AG08396 (cell line): Measurements from ENCODE around the gene STARD13.

Experiments used
- DNase-seq: peaks from one replicate; pipeline ENCODE4 v3.0.0; 2012; ENCODE audit warnings: low spot score, mixed read lengths

The STARD13 gene

GRCh38 chr13:33285420-33286124, at the start of gene STARD13:
Gene STARD13 (minus strand): TSS chr13:33285755. CDS start chr13:33285638, 117 bp downstream.
- peak; percentile 95 for DNase-seq

- no peak for DNase-seq
Measured at GRCh38 chr13:33334831-33335230, 49.3 kb upstream of the STARD13 start.

GRCh38 chr13:33331962-33332361, 46.4 kb upstream of the STARD13 start:
- DNase-seq, result no peak

GRCh38 chr13:33330483-33330882, 44.9 kb upstream of the STARD13 start:
- no peak for DNase-seq

GRCh38 chr13:33328701-33329100, 43.1 kb upstream of the STARD13 start:
- no peak for DNase-seq

GRCh38 chr13:33326723-33327122, 41.2 kb upstream of the STARD13 start:
- DNase-seq, result no peak

- DNase-seq, result no peak
Measured at GRCh38 chr13:33326246-33326645, 40.7 kb upstream of the STARD13 start.

- DNase-seq, result peak; percentile 20
Measured at GRCh38 chr13:33323801-33324510, 38.4 kb upstream of the STARD13 start.

- DNase-seq, result no peak
Measured at GRCh38 chr13:33322965-33323668, 37.6 kb upstream of the STARD13 start.

GRCh38 chr13:33322543-33322809, 36.9 kb upstream of the STARD13 start:
- DNase-seq, result peak; percentile 28

- no peak for DNase-seq
Measured at GRCh38 chr13:33321686-33322542, 36.4 kb upstream of the STARD13 start.

GRCh38 chr13:33319859-33320258, 34.3 kb upstream of the STARD13 start:
- no peak for DNase-seq

- no peak for DNase-seq
Measured at GRCh38 chr13:33318744-33319143, 33.2 kb upstream of the STARD13 start.

- DNase-seq, result no peak
Measured at GRCh38 chr13:33318037-33318436, 32.5 kb upstream of the STARD13 start.

GRCh38 chr13:33316890-33317289, 31.3 kb upstream of the STARD13 start:
- DNase-seq, result no peak

GRCh38 chr13:33313504-33313903, 27.9 kb upstream of the STARD13 start:
- no peak for DNase-seq

- DNase-seq, result no peak
Measured at GRCh38 chr13:33312861-33313212, 27.3 kb upstream of the STARD13 start.

GRCh38 chr13:33312150-33312860, 26.8 kb upstream of the STARD13 start:
- DNase-seq, result no peak

- no peak for DNase-seq
Measured at GRCh38 chr13:33311040-33311439, 25.5 kb upstream of the STARD13 start.

GRCh38 chr13:33310245-33311038, 24.9 kb upstream of the STARD13 start:
- no peak for DNase-seq

- DNase-seq, result no peak
Measured at GRCh38 chr13:33308863-33309262, 23.3 kb upstream of the STARD13 start.
